Hematopoietic multipotent progenitor cell treated with erythropoietin and hydrocortisone succinate and interleukin-3 and kit ligand, for 17 days (in vitro differentiated cells): ENCODE measurements around the gene PSMF1.
"Not testable (repeated sequence)": the region's sequence is repeated elsewhere in the genome, so short reads cannot be mapped to it uniquely, and the experiment has no call there.

ENCODE experiments used
- DNase-seq: peaks from one replicate; pipeline ENCODE4 v3.0.0-alpha.2; 2015; ENCODE audit warnings: low spot score

PSMF1 gene

DNA sequence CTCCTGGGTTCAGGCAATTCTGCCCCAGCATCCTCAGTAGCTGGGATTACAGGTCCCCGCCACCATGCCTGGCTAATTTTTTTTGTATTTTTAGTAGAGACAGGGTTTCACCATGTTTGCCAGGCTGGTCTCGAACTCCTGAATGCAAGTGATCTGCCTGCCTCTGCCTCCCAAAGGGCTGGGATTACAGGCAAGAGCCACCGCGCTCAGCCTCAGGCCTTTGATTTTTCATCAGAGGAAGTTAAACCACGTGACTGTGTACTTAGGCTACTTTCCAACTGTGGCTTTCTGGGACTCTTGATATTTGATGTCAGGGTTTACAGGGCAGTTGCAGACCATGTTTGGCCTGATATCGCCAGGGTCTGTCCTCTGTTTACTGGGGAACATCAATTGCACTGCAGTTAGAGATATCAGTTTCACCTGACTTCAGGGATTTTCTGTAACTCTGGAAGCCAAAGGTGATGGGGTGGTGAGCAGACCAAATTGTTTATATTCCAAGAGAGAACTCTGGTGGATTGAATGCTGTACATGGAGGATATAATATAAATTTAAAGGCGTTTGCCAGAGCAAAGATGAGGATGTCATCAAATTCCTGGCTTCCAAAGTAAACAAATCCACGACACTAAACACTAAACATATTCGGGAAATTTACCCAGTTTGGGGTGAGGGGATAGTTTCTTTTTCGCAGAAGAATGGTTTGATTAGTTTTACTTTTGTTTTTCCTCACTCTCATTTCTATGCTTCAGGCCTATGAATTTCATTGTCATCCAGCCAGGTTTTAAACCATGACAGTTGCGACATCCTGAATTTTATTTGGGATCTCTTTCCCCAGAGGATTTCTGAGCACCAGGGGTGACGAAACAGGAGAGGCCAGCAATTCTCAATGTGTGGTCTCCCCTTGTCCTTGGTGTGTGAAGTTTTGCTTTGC, 4.2 kb downstream of the PSMF1 start:
- DNase-seq = peak; percentile 89

- no peak for DNase-seq
Measured at GRCh38 chr20:1123666-1124065, 5.3 kb downstream of the PSMF1 start.

- DNase-seq = no peak
Measured at GRCh38 chr20:1124421-1124820, 6.0 kb downstream of the PSMF1 start.

DNA sequence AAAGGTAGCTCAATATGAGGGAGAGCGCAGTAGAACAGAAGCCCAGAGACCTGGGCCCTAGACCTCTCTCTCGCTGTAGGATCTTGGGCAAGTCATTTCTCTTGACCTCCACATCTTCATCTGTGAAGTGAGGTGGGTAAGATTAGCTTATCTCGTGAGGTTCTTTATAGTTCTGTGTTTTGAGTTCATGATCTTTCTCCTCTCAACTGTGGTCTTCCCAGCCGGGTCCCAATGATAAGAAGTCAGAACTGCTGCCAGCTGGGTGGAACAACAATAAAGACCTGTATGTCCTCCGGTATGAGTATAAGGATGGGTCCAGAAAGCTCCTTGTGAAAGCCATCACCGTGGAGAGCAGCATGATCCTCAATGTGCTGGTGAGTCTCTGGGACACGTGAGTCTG, 6.9 kb downstream of the PSMF1 start:
- peak; percentile 41 for DNase-seq

GRCh38 chr20:1127840-1128239, 9.4 kb downstream of the PSMF1 start:
- DNase-seq = no peak

DNA sequence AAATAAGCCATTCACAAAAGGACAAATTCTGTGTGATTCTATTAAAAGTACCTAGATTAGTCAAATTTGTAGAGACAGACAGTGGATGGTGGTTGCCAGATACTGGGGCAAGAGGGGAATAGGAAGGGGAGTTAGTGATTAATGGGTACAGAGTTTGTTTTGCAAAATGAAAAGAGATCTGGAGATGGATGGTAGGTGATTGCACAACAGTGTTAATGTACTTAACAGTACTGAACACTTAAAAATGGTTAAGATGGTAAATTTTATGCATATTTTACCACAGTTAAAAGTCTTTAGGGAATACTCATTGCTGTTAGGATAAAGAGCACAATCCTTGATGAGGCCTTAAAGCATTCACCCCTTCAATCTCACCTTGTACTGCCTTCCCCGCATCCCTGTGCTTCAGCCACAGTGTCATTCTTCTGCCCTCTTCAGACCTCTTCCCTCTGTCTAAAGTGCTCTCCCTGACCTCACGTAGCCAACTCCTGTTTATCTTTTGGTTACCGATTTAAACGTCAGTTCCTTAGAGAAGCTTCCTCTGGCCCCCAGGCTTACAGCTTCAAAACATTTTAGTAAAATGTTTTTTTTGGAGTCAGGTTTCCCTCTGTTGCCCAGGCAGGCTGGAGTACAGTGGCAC, 11.8 kb downstream of the PSMF1 start:
- no peak for DNase-seq

DNA sequence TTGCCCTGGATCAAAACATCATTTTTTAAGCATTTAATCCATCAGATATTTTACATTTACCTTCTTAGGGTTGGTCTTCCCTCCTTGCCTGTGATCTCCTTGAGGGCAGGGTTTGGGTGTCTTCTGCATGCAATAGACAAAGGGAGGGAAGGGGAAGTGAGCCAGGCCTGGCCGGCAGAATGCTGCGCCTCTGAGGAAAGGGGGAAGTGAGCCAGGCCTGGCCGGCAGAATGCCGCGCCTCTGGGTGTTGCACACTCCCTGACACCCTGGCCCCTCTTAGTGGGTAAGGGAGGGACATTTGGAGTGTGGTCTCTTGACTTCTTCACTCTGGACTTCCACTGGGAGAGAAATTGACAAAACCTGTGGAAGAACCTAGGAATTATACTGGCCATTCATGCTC, 12.4 kb downstream of the PSMF1 start:
- no peak for DNase-seq

- no peak for DNase-seq
Measured at GRCh38 chr20:1131354-1131753, 13.0 kb downstream of the PSMF1 start.

DNA sequence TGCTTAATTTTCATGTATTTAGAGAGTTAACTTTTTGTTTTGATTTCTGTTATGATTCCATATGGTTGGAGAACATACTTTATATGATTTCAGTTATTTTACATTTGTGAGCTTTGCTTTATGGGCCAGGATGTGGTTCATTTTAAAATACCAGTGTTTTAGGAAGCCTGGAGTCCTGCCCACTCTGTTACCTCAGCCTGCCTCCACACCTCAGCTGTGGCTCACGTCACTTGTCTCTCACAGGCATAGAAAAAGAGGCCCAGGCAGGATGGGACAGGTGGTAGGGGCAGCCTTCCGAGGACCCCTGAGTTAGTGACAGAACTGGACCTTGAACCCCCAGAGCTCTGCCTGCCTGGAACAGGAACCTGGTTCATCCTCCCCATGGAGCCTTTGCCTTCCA, 16.0 kb downstream of the PSMF1 start:
- DNase-seq = no peak

DNA sequence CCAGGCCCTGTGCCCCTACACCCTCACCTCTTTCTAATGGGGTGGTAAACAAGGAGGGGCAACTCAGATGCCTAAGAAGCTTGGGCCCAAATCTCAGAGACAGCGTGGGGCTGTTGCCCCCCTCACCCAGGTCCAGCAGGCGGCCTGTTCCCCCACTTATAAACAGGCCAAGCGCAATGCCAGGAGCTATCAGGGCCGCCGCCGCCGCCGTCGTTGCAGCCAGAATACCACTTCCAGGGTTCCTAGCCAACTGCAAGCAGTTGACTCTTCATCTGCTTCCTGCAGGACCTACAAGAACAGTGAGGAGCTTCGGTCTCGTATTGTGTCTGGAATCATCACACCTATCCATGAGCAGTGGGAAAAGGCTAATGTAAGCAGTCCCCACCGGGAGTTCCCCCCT, 16.4 kb downstream of the PSMF1 start:
- DNase-seq = no peak

- DNase-seq = no peak
Measured at GRCh38 chr20:1137236-1137635, 18.8 kb downstream of the PSMF1 start.

DNA sequence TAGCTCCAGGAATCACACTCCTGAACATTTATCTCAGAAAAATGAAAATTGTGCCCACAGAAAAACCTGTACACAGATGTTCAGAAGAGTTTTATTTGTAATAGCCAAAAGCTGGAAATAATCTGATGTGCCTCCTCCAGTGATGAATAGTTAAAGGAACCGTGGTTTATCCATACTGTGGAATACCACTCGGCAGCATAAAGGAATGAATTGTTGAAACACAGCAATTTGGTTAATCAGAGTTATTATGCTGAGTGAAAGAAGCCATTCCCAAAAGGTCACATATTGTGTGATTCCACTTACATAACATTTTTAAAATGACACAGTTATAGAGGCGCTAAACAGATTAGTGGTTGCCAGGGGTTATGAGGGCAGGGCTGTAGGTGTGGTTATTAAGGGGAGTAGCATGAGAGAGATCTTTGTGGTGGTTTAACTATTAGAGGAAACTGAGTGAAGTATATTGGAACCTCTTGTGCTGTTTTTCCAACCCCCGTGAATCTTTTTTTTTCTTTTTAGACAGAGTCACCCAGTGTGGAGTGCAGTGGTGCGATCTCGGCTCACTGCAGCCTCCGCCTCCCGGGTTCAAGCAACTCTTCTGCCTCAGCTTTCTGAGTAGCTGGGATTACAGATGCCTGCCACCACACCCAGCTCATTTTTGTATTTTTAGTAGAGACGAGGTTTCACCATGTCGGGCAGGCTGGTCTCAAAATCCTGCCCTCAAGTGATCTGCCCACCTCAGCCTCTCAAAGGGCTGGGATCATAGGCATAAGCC, 26.2 kb downstream of the PSMF1 start:
- DNase-seq = peak; percentile 47

DNA sequence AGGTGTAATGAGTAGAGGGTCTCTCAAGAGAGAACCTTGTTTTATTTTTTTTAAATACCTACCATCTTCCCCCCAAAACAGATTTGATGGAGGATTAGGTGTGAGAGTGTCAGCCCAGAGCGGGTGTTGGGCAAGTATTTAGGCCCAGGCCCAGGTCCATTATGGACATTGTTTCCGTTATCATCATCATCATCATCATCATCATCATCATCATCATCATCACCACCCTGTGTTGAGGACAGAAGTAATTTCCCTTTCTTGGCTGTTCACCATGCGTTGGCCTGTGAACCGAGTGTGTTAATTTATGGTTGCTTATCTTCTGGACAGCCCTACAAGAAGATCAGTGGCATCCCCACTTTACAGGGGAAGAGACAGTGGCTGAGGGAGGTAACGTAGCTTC, 28.6 kb downstream of the PSMF1 start:
- DNase-seq = no peak

DNA sequence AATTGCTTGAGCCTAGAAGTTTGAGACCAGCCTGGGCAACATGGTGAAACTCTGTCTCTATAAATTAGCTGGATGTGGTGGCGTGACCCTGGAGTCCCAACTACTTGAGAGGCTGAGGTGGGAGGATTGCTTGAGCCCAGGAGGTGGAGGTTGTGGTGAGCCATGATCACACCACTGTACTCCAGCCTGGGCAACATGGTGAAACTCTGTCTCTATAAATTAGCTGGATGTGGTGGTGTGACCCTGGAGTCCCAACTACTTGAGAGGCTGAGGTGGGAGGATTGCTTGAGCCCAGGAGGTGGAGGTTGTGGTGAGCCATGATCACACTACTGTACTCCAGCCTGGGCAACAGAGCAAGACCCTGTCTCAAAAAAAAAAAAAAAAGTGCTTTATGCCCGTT, 31.4 kb downstream of the PSMF1 start:
- not testable (repeated sequence) for DNase-seq

DNA sequence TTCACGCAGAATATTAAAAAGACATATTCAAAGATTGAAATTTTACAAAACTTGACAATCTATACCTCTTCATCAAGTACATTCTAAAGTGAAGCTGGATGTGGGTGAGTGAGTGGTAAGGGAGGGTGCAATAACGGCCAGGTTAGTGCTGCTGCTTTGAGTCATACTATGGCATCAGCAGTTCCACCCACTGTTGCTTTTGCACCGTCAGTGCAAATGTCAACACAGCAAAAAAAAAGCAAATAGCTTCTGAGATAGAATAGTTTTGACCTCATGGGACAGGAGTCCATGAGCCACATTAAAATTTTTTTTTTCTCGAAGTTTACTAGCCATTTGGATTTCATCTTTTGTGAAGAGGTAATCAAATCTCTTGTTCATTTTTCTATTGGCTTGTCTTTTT, 31.8 kb downstream of the PSMF1 start:
- DNase-seq = peak; percentile 69

- no peak for DNase-seq
Measured at GRCh38 chr20:1150968-1151367, 32.6 kb downstream of the PSMF1 start.

GRCh38 chr20:1154226-1154625, 35.8 kb downstream of the PSMF1 start:
- no peak for DNase-seq

- peak; percentile 61 for DNase-seq
Measured at GRCh38 chr20:1154691-1155090, 36.3 kb downstream of the PSMF1 start.

DNA sequence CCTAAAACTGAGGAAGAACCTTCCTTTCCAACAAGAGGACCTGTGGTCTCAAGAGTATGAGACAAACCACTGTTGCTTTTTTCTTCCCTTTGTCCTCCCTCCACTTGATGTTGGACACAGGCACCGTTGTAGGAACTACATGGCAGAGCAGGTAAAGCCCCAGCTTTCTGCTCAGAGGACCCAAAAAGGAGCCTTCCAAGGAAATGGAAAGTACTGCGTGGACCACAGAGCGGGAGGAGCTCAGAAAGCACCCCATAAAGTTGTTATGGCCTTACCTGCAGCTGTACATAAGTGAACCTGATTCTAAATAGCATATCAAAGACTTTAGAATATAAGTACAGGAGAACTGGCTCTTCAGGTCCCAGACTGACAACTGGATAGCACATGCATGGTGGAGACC, 36.9 kb downstream of the PSMF1 start:
- DNase-seq = no peak

- DNase-seq = no peak
Measured at GRCh38 chr20:1160496-1160895, 42.1 kb downstream of the PSMF1 start.

DNA sequence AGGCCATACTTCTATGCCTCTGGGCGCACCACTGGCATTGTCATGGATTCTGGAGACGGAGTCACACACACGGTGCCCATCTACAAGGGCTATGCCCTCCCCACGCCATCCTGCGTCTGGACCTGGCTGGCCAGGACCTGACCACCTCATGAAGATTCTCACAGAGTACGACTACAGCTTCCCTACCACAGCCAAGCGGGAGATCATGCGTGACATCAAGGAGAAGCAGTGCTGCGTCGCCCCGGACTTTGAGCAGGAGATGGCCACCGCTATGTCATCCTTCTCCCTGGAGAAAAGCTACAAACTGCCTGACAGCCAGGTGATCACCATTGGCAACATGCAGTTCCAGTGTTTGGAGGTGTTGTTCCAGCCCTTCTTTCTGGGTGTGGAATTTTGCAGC, 42.6 kb downstream of the PSMF1 start:
- DNase-seq = no peak

DNA sequence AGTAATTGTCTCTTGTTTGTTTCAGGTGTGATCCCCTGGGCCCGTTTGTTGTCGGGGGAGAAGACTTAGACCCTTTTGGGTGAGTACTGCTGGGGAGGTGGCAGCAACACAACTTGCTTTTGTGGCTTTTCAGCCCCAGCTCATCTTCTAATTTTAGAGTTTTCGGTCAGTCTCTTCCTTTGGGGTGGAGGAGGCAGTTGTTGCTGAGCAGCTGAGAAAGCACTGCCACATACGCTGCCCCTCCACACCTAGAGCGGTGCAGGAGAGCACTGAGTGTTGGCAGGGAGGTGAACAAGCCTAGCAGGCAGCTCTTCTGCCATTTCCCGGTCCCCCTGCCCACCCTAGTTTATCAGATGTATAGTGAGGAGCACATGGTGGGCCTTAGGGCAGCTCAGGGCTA, 44.7 kb downstream of the PSMF1 start:
- DNase-seq = no peak

GRCh38 chr20:1163653-1164052, 45.3 kb downstream of the PSMF1 start:
- DNase-seq = no peak
